OCI-M1 (cell line): ENCODE measurements around the gene MYO9A.

Experiments used
- DNase-seq: peaks from one replicate; lab custom pipeline; 2025; lab: John Stamatoyannopoulos, UW

Gene MYO9A

GRCh38 chr15:71781965-71782265 lies 336.0 kb downstream of the MYO9A start:
- DNase-seq: no peak

DNA sequence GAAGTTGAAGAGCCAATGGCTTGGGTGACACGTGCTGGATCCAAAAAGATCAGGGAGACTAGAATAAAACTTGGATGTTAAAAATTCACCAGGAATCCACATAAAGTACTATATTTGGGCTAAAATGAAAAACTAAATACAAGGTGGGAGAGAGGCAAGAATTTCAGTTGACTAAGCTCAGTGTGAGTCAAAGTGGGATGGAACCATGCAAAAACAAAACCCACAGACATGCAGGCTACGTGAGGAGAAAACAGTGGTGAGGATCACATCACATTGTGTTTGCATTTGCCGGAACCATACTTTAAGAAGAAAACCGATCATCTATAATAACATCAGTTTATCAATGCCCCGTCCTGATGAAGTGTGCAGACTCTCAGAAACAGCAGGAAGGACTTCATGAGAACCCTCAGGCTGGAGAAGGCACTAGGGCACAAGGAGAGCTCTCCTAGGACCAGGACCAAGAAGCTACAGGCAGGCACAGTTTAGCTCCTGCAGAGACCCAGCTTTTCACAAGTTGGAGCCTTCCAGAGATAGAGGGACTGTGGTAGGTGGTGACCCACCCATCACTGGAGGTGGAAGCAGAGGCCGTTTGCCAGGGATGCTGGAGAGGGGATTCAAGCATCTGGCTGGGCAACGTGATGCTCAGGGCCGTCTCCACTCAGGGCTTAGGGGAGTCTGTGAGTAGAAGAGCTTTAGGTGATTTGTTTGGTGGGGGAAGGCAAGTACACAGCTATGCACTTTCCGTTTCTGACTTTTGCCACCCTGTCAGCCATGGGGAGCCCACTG lies 336.6 kb downstream of the MYO9A start:
- no peak for DNase-seq

DNA sequence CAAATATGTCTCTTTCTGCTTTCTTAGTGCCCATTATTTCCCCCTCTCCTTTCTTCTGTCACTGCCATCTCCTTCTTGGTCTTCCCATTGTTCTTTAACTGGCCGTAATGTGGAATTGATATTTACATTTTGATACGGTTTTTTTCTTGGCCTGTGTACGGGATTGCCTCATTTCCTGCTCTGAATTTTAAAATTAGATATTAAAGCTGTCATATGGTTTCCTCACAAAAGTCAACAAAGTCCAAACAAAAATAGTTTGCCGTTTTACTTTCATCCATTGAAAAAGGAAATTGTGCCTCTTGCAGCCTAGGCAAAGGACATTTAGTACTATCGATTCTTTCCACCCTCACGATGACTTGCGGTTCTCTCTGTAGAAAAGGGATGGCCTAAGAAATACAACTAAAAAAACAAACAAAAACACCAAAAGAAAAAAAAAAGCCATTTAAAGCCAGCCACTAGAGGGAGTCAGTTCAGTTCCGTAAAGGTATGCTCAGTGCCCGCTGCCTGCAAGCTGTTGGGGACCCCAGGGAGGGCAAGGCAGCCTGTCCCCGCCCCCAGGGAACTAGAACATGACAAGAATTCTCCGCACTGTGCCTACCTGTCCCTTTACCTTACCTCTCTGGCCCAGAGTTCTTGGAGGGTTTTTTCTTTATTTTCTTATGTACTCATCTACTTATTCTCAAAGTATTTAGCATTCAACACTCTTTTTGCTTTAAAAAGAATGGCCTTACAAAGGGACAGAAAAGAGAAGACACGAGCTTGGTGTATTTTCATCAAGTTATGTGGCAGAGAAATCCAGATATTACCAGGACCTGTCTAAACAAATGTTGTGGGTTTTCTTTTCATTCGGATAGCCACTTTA lies 337.6 kb downstream of the MYO9A start:
- peak; percentile 76 for DNase-seq

GRCh38 chr15:71779073-71779797 lies 338.7 kb downstream of the MYO9A start:
- no peak for DNase-seq

DNA sequence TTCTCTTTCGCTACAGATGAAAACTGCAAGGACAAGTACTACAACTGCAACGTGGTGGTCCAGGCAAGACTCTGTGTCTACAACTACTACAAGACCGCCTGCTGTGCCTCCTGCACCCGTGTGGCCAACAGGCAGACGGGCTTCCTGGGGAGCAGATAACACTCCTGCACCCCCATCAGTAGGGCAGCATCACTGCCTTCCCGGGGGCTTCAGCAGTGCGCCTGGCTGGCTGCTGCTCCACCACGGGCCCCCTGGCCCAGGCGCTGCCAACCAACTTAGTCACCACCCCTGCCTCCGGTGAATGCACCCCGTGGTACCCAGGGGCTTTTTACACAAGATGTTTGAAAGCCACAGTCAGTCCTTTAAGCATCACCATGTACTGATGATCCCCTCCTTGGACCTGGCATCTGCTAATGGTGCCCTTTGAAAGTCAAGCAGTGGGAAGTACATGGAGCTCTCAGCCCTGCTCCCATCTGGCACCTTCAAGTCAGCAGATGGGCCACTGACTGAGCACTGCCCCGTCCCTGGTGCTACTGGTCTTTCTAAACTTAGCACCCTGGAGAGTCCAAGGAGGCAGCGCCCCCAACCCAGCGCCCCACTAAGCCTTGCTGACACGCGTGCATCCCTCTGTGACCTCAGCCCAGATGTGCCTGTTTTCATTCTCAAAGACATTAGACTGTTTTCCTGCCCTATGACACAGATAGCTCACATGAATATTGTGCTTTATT lies 340.6 kb downstream of the MYO9A start:
- no peak for DNase-seq

GRCh38 chr15:71776304-71776703 lies 341.6 kb downstream of the MYO9A start:
- no peak for DNase-seq

DNA sequence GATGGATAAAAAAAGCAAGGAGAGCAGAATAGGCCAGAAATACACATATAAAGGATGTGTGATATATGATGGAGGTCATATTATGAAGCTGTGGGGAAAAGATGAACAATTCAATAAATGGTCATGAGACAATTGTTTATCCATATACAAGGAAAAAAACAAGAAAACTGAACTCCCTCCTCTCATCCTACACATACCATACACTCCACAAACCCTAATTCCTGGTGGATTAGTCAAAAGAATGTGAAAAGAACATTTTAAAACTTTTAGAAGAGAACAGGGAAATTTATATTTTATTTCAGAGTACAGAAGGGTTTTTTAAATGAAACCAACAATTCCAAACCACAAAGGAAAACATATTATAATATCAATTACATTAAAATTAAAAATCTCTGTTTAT lies 342.1 kb downstream of the MYO9A start:
- no peak for DNase-seq

DNA sequence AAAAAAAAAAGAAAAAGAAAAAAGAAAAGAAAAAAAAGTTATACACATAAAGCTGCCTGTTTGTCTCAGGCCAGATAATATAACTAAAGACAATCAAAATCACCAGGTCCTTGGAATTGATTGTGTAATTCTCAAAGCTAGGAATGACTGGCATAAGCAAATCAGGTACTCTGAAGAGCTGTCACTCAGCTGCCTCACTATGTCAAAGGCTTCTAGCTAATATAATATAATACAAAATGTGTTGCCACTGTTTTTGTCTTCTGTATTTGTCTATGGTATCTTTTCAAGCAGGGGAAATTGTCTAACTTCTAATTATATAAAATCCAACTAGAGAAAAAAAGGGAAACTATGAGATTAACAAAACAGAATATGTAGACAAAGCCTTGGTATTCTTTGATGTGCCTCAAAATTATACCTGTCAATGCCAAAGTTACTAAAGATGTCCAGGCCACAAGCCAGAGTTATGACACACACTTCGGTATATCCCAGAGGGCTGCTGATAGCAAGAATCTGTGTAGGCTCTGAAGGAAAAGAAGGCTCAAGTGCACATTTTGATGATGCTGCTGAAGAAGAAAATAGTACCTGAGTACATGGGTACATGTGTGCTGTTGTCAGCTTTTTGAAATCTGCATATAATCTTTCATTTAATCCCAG lies 344.6 kb downstream of the MYO9A start:
- no peak for DNase-seq
